ENCODE results near the gene NTRK1. TPM values are rescaled to one million over a fixed set of nuclear protein-coding genes. Genes with fewer than 3 reads are reported as not detected.

NTRK1 gene
- total RNA-seq, 2 donors from 2014 or later, result 0.42 to 0.81 TPM

GRCh38 chr1:156813750-156814570 lies 46.7 kb upstream of the NTRK1 start:
- no peaks in the 10 kb centered on the region for H3K27me3 ChIP-seq (replicated peaks; ENCODE audit: insufficient read depth)
- TF ChIP-seq CTCF (IDR thresholded peaks at IDR 0.05), result peak; percentile 59
- H3K36me3 ChIP-seq, result no peaks in the 10 kb centered on the region
- peak overlapping the region; percentile 77 for H3K4me3 ChIP-seq
- no peak overlapping the region for H3K27ac ChIP-seq
- H3K9me3 ChIP-seq, result no peaks in the 10 kb centered on the region
- no peak for DNase-seq (ENCODE audit: low spot score)
- ATAC-seq (ENCODE audit: insufficient number of reproducible peaks, low FRiP score, low read depth), result no peak
- peaks cover 8 to 15% of the 10 kb centered on the region in 2 donors for H3K4me1 ChIP-seq (ENCODE audit: control insufficient read depth in 1 of 2, low read depth in 2 of 2)

GRCh38 chr1:156814571-156815260 lies 45.9 kb upstream of the NTRK1 start:
- no peaks in the 10 kb centered on the region for H3K9me3 ChIP-seq
- H3K4me3 ChIP-seq, result peak overlapping the region; percentile 77
- peak overlapping the region in 1 of 2 donors; percentile 20 for H3K27ac ChIP-seq
- DNase-seq (ENCODE audit: low spot score), result no peak
- no peaks in the 10 kb centered on the region for H3K36me3 ChIP-seq
- no peaks in the 10 kb centered on the region for H3K27me3 ChIP-seq (replicated peaks; ENCODE audit: insufficient read depth)
- H3K4me1 ChIP-seq (ENCODE audit: control insufficient read depth in 1 of 2, low read depth in 2 of 2), result peaks cover 8 to 15% of the 10 kb centered on the region in 2 donors
- no peak for ATAC-seq (ENCODE audit: insufficient number of reproducible peaks, low FRiP score, low read depth)
- no peak for TF ChIP-seq CTCF (IDR thresholded peaks at IDR 0.05)

GRCh38 chr1:156815307-156815826 lies 45.3 kb upstream of the NTRK1 start:
- Histone ChIP-seq H3K4me3 (no peak overlapping the region), H3K27ac (peak overlapping the region in 1 of 2 donors; percentile 20), H3K9me3 (no peaks in the 10 kb centered on the region), H3K4me1 (ENCODE audit: control insufficient read depth in 1 of 2, low read depth in 2 of 2) (peaks cover 8 to 15% of the 10 kb centered on the region in 2 donors), H3K36me3 (no peaks in the 10 kb centered on the region), H3K27me3 (replicated peaks; ENCODE audit: insufficient read depth) (no peaks in the 10 kb centered on the region)
- no peak for ATAC-seq (ENCODE audit: insufficient number of reproducible peaks, low FRiP score, low read depth)
- TF ChIP-seq CTCF (IDR thresholded peaks at IDR 0.05), result no peak
- peak; percentile 13 for DNase-seq (ENCODE audit: low spot score)

GRCh38 chr1:156815961-156816422 lies 44.7 kb upstream of the NTRK1 start:
- no peak for DNase-seq (ENCODE audit: low spot score)
- Histone ChIP-seq H3K27ac (peak overlapping the region in 1 of 2 donors; percentile 6), H3K27me3 (replicated peaks; ENCODE audit: insufficient read depth) (no peaks in the 10 kb centered on the region), H3K36me3 (no peaks in the 10 kb centered on the region), H3K4me1 (ENCODE audit: control insufficient read depth in 1 of 2, low read depth in 2 of 2) (peaks cover 8 to 15% of the 10 kb centered on the region in 2 donors), H3K9me3 (no peaks in the 10 kb centered on the region), H3K4me3 (peak overlapping the region; percentile 33)
- TF ChIP-seq CTCF (IDR thresholded peaks at IDR 0.05), result no peak
- ATAC-seq (ENCODE audit: insufficient number of reproducible peaks, low FRiP score, low read depth), result no peak
